HCEC 1CT (cell line): ENCODE measurements around the gene MORN2.

ENCODE experiments used
- DNase-seq: peaks from one replicate; pipeline ENCODE4 v3.0.0-alpha.2; 2017

Gene MORN2

DNA sequence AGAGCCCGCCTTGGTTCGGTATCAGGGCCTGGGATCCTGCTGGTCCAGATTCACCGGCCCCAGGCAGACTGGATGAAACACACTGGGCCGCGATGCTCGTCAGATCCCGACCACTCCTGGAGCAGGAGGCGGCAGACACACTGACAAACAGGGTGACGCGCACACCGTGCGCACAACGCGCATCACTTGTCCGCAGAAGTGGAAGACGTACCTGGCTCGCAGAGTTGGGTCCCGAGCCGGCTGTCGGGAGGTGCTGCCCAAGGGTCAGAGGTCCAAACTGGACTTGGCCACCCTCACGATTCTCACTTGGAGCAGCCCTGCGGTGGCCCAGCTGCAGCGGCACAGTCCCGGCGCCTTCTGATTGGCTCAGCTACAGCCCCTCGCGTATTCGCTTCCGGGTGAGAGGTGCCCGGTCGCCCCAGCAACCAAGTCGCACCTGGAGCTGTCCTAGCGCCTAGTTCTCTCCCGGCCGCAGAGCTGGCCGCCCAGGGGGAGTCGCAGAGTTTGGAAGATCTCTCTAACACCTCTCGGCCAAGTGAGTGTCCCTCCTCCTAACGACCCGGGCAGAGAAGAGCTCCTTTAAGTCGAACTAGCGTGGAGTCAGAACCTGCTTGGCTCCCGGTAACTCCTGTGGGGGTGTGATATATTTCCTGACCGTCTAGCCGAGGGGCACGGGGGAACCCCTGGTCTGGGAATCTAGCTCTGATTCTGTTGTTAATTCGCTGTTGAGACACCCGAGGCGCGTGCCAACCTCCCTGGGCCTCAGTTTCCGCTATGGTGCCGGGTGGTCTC is at the start of gene MORN2, which contains the start of gene DHX57:
MORN2 (plus strand) TSS at position 401 of the 792 bp plus-strand sequence.
DHX57 (minus strand) TSS at position 359 of the 792 bp plus-strand sequence. CDS start 7,529 bp downstream, outside the sequence.
- DNase-seq: peak; percentile 82

DNA sequence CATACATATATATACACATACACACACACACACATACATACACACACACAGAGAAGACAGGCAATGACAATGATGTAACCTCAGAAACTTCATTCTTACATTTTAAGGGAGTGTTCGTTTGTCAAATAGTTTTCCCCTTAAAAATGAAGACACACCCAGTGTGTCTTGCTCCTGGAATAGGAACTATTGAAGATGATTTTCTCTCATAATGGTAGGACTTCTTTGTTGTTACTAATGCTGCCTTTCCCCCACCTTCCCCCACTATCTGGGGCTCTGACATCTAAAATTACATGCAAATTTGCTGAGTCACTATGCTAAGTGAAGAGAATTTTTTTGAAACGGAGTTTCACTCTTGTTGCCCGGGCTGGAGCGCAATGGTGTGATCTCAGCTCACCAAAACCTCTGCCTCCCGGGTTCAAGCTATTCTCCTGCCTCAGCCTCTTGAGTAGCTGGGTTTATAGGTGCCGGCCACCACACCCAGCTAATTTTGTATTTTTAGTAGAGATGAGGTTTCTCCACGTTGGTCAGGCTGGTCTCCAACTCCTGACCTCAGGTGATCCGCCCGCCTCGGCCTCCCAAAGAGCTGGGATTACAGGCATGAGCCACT is 48.1 kb upstream of the MORN2 start:
- peak; percentile 38 for DNase-seq

DNA sequence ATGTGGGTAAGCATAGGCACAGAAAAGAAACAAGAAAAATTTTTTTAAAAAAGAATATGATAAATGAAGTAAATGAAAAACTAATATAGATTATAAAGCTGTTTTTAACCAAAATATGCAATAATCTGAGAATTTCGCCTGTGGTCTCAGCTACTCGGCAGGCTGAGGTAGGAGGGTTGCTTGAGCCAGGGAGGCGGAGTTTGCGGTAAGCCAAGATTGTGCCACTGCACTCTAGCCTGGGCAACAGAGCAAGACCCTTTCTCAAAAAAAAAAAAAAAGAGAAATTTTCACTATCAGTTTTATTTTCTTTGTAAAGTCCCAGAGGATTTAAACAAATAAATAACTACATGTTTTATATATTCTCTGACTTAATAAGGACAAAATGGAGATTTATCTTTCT is 47.3 kb upstream of the MORN2 start:
- DNase-seq: no peak

DNA sequence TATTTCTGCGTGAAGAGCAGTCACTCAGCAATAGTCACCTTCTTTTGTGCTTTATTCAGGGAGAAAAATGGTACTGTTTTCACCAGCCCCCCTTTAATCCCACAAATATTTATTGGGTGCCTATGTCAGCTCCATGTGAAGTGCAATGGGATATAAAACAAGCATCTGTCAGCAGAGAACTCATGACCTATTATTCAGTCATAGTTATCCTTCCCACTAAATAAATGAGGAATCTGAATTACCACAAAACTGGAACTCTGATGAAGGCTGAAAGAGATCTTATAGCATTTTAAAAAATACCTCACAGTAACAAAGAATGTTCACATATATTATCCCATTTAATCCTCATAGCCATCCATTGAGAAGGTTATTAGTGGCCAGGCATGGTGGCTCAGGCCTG is 45.8 kb upstream of the MORN2 start:
- no peak for DNase-seq

DNA sequence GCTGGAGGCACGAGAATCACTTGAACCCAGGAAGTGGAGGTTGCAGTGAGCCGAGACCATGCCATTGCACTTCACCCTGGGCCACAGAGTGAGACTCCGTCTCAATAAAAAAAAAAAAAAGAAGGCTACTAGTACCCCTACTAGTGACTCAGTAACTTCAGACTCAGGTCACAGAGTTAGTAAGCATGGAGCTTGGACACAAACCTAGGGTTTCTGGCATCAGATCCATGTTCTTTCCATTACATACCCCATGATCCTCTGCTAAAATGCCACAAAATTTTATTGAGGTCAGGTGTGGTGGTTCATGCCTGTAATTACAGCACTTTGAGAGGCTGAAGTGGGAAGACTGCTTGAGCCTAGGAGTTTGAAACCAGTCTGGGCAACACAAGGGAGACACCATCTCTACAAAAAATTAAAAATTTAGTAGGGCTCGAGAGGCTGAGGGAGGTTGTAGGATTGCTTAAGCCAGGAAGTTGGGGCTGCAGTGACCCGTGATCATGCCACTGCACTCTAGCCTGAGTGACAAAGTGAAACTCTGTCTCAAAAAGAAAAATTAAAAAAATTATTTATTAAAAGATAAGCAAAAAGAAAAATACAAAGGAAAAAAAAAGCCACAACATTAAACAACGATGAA is 45.1 kb upstream of the MORN2 start:
- DNase-seq: no peak

DNA sequence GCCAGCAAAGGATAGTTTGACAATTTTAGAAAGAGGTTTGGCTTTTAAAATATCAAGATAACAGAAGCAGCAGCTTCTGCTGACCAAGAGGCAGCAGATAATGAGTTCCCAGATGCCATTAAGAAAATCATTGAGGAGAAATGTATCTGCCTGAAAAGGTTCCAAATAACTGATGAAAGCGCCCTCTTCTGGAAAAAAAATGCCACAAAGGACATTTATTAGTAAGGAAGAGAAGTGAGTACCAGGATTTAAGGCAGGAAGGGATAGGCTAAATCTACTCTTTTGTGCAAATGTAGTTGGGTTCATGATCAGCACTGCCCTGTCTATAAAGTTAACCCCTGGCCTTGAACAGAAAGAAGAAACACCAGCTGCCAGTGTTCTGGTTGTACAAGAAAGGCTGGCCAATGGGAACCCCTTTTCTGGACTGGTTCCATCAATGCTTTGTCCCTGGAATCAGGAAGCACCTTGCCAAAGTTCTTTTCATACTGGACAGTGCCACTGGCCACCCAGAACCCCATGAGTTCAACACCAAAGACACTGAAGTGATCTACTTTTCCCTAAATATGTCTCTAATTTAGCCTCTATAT is 40.7 kb upstream of the MORN2 start:
- DNase-seq: peak; percentile 25

DNA sequence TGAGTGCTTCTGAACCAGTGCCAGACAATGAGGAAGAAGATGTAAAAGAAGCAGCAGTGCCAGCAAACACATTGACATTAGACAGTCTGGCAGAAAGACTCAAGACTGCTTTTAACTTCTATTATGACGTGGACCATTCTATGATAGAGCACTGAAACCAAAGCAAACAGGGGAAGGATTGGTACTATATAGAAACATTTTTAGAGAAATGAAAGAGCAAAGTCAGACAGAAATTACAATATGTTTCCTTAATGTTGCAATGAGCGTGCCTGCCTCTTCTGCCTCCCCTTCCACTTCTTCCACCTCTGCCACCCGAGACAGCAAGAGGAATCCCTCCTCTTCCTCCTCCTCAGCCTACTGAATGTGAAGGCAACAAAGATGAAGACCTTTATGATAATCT is 39.8 kb upstream of the MORN2 start:
- no peak for DNase-seq

DNA sequence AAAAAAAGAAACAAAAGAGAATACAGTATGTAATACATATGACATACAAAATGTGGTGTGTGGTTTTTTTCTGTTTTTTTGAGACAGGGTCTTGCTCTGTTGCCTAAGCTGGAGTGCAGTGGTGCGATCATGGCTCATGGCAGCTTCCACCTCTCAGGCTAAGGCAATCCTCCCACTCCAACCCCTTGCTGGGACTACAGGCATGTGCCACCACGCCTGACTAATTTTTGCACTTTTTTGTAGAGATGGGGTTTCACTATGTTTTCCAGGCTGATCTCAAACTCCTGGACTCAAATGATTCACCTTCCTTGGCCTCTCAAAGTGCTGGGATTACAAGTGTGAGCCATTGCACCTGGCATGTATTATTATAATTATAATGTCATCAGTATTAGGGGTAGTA is 39.0 kb upstream of the MORN2 start:
- DNase-seq: no peak

DNA sequence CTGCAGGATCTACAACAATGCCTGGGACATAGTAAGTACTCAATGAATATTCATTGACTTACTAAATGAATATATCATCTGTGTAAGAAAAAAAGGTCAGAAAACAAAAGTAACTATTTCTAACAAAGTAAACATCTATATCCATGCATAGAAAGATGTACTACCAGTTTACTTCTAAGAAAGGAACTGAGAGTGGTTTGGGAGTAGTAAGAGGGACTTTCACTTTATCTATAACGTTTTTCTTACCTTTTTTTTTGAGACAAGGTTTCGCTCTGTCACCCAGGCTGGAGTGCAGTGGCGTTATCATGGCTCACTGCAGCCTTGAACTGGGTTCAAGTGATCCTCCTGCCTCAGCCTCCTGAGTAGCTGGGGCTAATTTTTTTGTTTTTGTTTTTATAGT is 25.7 kb upstream of the MORN2 start:
- no peak for DNase-seq

DNA sequence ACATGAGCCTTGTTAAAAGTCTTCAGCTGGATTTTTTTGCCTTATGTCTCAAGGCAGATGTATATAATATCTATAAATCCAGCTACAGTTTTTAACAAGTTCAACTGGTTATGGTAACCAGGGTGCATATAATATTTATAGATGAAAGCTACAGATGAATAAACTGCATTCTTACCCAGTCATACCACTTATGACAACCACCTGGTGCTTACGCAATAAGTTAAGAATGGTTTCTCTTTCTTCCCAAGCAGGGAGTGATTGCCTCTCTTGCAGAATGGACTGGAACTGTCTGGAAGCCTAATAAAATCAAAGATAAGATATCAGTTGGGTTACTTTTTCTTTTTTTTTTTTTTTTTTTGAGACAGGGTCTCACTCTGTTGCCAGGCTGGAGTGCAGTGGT is 19.6 kb upstream of the MORN2 start:
- peak; percentile 42 for DNase-seq

DNA sequence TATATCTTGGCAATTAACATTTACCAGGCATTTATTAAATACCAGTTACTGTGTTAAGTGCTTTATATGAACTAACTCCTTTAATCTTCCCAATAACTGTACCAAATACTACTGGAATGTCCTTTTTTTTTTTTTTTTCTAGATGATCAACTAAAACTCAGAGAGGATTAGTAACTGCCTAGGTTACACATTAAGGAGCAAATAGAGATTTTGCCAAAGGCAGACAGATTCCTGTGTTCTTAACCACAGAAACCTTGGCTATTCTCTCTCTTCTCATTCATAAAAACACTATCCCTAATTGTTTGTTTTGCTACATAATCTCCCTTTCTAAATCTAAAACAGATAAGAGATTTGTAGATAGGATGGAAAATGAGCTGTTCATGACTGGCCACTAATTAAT is 13.3 kb upstream of the MORN2 start:
- no peak for DNase-seq

DNA sequence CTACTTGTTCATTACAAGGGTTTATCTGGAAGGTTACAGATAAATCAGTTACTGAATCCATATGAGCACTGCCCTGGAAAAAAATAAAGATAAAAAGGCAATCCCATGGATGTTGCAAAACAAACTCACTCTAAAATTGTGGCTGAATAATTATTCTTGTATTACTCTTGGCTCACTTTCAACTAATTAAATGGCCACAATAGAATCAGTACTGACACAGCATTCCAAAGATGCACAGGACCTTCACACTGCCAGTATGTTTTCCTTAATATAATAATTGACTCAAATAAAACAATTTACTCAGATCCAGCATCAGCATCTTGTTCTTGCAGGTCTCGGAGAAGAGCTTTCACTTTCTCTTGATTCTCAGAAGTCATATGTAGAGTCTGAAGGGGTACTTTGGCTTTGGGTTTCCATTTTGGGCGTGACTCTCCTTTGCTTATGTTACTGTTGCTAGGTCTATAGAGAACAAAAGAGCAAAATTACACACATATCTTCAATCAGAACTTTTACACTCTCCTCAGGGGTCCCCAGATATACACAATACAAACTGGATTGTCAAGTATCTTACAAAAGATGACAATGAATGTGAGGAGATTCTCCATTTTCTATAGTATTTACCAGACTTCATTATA is 12.6 kb upstream of the MORN2 start:
- DNase-seq: no peak

DNA sequence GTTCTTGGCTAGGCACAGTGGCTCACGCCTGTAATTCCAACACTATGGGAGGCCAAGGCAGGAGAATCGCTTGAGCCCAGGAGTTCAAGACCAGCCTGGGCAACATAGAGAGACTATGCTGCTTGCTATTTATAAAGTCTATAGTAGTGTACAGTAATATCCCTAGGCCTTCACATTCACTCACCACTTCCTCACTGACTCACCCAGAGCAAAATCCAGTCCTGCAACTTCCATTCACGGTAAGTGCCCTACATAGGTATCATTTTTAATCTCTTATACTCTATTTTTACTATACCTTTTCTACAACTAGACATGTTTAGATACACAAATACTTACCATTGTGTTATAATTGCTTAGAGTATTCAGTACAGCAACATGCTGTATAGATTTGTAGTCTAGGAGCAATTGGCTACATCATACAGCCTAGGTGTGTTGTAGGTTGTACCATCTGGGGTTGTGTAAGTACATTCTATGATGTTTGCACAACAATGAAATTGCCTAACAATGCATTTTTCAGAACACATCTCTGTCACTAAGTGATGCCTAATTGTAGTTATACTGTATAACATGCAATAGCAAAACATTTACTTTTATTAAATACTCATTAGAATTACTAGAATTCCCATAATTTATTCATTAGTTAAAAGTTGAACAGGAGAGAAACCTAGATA is 8.9 kb upstream of the MORN2 start:
- DNase-seq: peak; percentile 5

DNA sequence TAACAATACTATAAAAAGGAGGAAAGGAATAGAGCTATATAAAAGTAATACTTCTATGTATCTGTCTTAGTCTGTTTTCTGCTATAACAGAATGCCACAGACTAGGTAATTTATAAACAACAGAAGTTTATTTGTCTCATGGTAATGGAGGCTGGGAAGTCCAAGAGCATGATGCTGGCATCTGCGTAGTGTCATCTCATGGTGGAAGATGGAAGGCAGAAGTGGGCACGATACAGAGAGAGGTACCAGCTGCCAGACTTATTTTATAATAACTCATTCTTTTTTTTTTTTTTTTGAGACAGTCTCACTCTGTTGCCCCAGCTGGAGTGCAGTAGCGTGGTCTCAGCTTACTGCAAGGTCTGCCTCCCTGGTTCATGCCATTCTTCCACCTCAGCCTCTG is 4.3 kb upstream of the MORN2 start:
- DNase-seq: no peak

DNA sequence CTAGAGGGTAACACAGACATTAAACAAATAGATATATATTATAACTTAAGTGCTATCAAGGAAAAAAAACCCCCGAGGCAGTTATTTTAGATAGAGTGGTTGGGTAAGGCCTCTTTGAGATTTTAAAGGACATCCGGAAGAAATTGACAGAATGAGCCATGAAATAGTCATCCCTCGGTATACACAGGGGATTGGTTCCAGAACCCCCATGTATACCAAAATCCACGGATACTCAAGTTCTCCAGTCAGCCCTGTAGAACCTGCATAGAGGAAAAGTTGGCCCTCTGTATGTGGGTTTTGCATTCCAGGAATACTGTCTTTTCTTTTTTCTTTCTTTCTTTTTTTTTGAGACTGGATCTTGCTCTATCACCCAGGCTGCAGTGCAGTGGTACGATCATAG is 2.0 kb upstream of the MORN2 start:
- no peak for DNase-seq

DNA sequence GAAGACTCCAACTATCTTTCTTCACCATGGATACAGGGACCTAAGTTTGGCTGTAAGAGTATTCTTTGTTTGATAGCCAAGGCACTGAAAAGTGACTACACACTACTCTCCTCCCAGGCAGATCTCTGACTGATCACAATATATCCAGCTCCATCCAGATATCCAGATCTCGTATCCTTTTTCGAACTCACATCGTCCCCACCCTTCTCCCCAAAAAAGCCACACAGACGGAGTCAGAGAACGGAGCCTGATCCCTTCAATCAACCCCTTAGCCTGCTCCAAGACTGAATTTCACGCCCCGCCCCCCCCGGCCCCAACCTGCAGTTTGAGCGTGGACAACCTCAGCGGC is 575 bp upstream of the MORN2 start:
- peak; percentile 3 for DNase-seq

DNA sequence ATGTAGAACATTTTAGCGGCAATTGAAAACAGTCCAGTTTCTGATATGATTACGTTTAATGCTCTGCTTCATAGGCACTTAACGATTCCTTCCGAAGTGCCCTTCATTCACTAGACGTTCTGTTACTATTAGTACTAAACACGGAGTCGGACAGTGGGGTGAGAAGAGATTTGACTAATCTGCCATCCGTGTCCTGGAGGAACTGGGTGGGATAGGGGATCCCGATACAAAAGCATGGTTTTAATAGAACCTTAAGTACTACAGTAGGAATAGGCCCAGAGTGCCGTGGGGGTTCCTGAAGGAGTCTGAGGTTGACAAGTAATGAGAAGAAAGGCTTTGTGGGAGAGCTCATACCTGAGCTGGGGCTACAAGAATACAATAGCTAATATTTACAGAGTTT is 631 bp downstream of the MORN2 start:
- DNase-seq: no peak

DNA sequence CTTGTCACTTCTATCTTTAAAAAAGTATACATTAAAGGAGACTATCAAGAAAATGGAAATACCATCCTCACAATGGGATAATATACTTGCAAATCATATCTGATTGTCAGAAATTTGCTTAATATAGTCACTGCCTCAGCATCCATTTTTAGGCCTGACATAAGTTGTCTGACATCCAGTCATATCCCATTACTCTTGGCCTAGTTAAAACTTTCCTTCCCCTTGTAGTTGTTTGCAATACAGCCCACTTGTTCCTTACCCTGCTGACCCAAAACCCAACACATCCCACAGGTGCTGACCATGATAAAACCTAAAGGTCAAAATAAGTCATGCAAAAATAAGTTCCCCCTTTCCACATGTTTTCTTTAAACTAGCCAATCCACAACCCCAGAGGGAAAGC is 10.3 kb downstream of the MORN2 start:
- DNase-seq: no peak

DNA sequence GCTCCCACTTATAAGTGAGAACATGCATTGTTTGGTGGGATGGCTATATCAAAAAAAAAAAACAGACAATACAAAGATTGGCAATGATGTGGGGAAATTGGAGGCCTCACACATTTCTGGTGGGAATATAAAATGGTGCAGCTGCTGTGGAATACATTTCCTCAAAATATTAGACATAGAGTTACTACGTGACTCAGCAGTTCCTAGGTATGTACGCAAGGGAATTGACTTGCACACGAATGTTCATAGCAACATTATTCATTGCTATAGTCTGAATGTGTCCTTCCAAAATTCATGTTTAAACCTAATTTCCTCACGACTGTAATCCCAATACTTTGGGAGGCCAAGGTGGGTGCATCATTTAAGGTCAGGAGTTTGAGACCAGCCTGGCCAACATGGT is 11.6 kb downstream of the MORN2 start:
- DNase-seq: no peak

DNA sequence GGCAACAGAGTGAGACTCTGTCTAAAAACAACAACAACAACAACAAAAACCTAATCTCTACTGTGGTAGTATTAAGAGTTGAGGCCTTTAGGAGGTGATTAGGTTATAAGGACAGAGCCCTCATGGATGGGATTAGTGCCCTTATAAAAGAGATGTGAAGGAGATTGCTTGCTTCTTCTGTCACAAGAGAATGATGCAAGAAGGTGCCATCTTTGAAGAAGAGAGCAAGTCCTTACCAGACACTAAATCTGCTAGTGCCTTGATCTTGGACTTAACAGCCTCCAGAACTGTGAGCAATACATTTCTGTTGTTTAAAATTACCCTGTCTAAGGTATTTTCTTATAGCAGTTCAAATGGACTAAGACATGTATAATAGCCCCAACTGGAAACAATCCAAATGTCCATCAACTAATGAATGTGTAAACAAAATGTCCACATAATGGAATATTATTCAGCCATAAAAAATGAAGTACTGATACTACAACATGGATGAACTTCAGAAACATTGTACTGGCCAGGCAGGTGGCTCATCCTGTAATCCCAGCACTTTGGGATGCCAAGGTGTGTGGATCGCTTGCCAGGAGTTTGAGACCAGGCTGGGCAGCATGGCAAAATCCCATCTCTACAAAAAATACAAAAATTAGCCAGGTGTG is 12.3 kb downstream of the MORN2 start:
- no peak for DNase-seq

DNA sequence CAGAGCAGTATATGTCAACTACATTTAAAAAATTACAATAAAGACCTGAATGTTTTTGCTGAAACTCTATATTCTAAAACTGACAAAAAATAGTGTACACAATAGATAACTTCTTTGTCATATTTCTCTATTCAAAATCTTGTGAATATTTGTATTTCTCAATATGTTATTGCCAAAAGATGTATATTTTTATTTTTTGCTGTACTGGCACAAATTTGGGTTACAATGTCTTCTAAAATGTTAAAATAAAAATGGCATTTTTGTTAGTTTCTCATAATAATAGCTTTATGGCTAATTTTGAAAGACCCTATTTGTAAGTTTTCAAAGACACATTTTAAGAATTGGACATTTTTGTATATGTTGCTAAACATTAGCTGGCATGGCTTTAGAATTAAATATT is 13.3 kb downstream of the MORN2 start:
- no peak for DNase-seq

DNA sequence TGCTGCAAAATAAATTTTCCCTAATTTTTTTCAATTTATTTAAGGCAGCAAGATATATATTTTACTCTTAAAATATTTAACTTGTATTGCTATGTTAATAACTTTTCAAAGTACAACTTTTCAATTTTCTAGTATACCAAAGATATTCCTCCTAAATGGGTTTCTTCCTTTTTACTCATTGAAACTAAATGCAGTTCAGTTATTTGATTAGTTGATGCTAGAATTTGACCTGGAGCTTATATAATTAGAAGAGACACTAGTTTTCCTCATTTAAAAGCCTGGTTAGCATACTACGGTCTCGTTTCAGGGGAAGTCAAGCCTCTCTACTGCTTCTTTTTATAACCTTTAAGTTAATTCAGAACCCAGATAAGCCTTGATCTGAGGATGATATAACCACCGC is 13.8 kb downstream of the MORN2 start, which contains the start of gene ARHGEF33:
ARHGEF33 (plus strand) TSS at position 301 of the 400 bp plus-strand sequence. CDS start 29,573 bp downstream, outside the sequence.
- no peak for DNase-seq
